T-helper 2 cell (primary cell): ENCODE results near the gene PCDHGB7.
"Not testable (repeated sequence)": the region's sequence is repeated elsewhere in the genome, so short reads cannot be mapped to it uniquely, and the experiment has no call there.

Experiments
- DNase-seq, 5 experiments: peaks; one replicate each; pipeline versions ENCODE4 v3.0.0 to v3.0.0-alpha.2; 2012 to 2022

The PCDHGB7 gene

GRCh38 chr5:141430332-141431113, 13.0 kb downstream of the PCDHGB7 start, which contains the start of gene PCDHGA12:
Gene PCDHGA12, plus strand, starts transcription at chr5:141430507. Its CDS starts 253 bp downstream, at chr5:141430760.
- peak in 1 of 5 experiments; percentile 51 for DNase-seq

DNA sequence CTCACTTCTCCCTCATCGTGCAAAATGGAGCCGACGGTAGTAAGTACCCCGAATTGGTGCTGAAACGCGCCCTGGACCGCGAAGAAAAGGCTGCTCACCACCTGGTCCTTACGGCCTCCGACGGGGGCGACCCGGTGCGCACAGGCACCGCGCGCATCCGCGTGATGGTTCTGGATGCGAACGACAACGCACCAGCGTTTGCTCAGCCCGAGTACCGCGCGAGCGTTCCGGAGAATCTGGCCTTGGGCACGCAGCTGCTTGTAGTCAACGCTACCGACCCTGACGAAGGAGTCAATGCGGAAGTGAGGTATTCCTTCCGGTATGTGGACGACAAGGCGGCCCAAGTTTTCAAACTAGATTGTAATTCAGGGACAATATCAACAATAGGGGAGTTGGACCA, 13.8 kb downstream of the PCDHGB7 start:
- no peak for DNase-seq

DNA sequence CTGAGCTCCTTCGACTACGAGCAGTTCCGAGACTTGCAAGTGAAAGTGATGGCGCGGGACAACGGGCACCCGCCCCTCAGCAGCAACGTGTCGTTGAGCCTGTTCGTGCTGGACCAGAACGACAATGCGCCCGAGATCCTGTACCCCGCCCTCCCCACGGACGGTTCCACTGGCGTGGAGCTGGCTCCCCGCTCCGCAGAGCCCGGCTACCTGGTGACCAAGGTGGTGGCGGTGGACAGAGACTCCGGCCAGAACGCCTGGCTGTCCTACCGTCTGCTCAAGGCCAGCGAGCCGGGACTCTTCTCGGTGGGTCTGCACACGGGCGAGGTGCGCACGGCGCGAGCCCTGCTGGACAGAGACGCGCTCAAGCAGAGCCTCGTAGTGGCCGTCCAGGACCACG, 14.8 kb downstream of the PCDHGB7 start:
- not testable (repeated sequence) for DNase-seq

DNA sequence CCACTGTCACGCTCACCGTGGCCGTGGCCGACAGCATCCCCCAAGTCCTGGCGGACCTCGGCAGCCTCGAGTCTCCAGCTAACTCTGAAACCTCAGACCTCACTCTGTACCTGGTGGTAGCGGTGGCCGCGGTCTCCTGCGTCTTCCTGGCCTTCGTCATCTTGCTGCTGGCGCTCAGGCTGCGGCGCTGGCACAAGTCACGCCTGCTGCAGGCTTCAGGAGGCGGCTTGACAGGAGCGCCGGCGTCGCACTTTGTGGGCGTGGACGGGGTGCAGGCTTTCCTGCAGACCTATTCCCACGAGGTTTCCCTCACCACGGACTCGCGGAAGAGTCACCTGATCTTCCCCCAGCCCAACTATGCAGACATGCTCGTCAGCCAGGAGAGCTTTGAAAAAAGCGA, 15.2 kb downstream of the PCDHGB7 start:
- not testable (repeated sequence) for DNase-seq

- DNase-seq, result no peak
Measured at GRCh38 chr5:141434006-141434405, 16.5 kb downstream of the PCDHGB7 start.

DNA sequence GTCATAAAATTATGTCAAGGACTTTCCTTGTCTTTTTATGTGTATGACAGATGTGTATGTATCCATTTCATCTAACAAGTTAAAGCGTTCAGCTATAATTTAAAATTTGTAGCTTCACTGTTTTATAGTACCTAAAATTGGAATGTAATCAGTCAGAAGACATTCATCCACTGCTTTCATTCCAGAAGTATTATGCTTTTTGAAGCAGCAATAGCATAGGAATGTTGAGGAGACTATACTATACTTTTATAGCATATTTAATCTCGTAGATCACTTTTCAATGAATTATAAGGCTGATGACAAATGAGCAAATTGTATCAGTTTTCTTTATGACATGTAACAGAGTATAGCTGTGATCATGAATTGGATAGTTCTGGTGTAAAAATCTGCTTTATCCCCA, 19.7 kb downstream of the PCDHGB7 start:
- DNase-seq, result no peak

- DNase-seq, result no peak
Measured at GRCh38 chr5:141439411-141440141, 22.1 kb downstream of the PCDHGB7 start.

DNA sequence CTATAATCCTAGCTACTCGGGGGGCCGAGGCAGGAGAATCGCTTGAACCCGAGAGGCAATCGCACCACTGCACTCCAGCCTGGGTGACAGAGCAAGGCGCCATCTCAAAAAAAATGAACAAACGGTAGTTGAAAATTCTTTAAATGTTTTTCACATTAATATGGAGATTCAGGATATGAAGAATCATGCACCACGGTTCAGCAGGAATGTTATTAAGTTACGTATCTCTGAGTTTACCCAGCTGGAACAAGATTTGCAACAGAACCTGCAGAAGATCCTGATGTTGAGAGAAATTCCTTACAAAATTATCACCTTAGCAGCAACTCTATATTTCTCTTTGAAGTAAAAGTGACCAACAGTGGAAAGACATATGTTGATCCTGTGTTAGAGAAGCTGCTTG, 22.9 kb downstream of the PCDHGB7 start:
- no peak for DNase-seq

DNA sequence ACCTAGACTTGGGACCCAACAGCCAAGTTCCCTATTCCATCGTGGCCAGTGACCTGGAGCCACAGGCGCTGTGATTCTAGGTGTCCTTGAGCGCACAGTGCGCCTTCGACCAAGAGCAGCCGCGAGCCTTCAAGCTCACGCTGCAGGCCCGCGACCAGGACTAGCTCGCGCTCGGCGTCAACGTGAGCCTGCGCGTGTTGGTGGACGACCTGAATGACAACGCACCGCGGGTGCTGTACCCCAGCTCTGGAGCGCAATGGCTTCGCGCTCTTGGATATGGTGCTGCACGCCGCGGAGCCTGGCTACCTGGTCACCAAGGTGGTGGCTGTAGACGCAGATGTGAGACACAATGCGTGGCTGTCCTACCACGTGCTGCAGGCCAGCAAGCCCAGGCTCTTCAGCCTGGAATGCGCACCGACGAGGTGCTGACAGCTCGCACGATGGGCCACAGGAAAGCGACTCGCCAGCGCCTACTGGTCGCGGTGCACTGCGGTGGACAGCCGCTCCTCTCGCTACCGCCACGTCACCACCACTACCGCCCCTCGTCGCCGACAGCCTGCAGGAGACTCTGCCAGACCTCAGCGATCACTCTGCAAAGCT, 24.2 kb downstream of the PCDHGB7 start:
- no peak for DNase-seq

DNA sequence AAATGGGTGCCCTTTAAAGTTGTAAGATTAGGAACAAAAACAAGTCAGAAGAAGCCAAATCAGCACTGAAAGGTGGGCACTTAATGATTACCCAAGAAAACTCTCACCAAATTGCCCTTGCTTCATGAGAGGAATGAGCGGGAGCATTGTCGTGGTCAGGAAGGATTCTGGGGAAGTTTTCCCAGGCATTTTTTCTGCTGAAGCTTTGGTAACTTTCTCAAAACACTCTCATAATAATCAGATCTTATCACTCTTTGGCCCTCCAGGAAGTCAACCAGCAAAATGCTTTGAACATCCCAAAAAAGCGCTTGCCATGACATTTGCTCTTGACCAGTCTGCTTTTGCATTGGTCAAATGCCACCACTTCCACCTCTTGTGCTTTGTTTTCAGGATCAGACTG, 47.9 kb downstream of the PCDHGB7 start:
- DNase-seq, result no peak
